OCI-LY3 (cell line): Measurements from ENCODE around the gene ABCB9.

Experiments used
- H2AFZ ChIP-seq: fragments of 200-600, 300-600 bp; shearing (Covaris generic); 2 replicates; pipeline ENCODE4 v1.6.0; 2014; ENCODE audit warnings: antibody characterized with exemption, low read depth, low read length
- H3K27ac ChIP-seq: fragments of 200-600, 300-600 bp; sonication (generic); 2 replicates; pipeline ENCODE4 v1.5.1; 2014; ENCODE audit warnings: mild to moderate bottlenecking, low read length, moderate library complexity, mixed read lengths
- H3K27me3 ChIP-seq: fragments of 200-600, 300-600 bp; sonication (generic); 2 replicates; pipeline ENCODE4 v1.6.1; 2014; ENCODE audit warnings: low read depth, low read length, mixed read lengths
- H3K36me3 ChIP-seq: fragments of 200-600, 300-600 bp; sonication (generic); replicated peaks from 2 replicates; pipeline ENCODE3; 2014; ENCODE audit warnings: low read depth, low read length, mixed read lengths
- H3K4me1 ChIP-seq: fragments of 300-600, 200-600 bp; sonication (generic); 2 replicates; pipeline ENCODE4 v1.6.1; 2014; ENCODE audit warnings: low read length, mixed read lengths
- H3K4me2 ChIP-seq: fragments of 200-600, 300-600 bp; sonication (generic); 2 replicates; pipeline ENCODE4 v1.6.1; 2014; ENCODE audit warnings: low read length, mixed read lengths
- H3K4me3 ChIP-seq: fragments of 300-600, 200-600 bp; sonication (generic); 2 replicates; pipeline ENCODE4 v1.5.1; 2014; ENCODE audit warnings: antibody characterized with exemption, mild to moderate bottlenecking, low read length, moderate library complexity
- H3K79me2 ChIP-seq: fragments of 300-600, 200-600 bp; shearing (Covaris generic); 2 replicates; pipeline ENCODE4 v1.6.1; 2014; ENCODE audit warnings: mild to moderate bottlenecking, low read length, mixed read lengths
- H3K9ac ChIP-seq: fragments of 300-600, 200-600 bp; shearing (Covaris generic); 2 replicates; pipeline ENCODE4 v1.6.0; 2014; ENCODE audit warnings: mild to moderate bottlenecking, low read length, moderate library complexity
- H3K9me3 ChIP-seq: fragments of 200-600, 300-600 bp; shearing (Covaris generic); 2 replicates; pipeline ENCODE4 v1.6.1; 2014; ENCODE audit warnings: low read length, mixed read lengths; ENCODE audit not compliant: insufficient read depth
- H4K20me1 ChIP-seq: fragments of 200-600, 300-600 bp; sonication (generic); 2 replicates; pipeline ENCODE4 v1.6.1; 2016; ENCODE audit warnings: low read length, mixed read lengths; ENCODE audit not compliant: insufficient read depth
- CTCF ChIP-seq: fragments of 200-600, 300-600 bp; sonication (generic); IDR thresholded peaks from 2 replicates; pipeline ENCODE4 v1.5.1; 2014; ENCODE audit warnings: antibody characterized with exemption, low read length, low read depth
- EZH2phosphoT487 ChIP-seq: fragments of 200-600 bp; shearing (Covaris generic); IDR thresholded peaks from 2 replicates; pipeline ENCODE4 v1.6.1; 2018; ENCODE audit warnings: antibody characterized with exemption, mixed run types, low read depth

The ABCB9 gene

GRCh38 chr12:122935318-122935717 lies 30.9 kb downstream of the ABCB9 start:
- H3K36me3 ChIP-seq = no peaks in the 10 kb centered on the region
- TF ChIP-seq EZH2phosphoT487 = no peak
- no peak for TF ChIP-seq CTCF
- H4K20me1 ChIP-seq = no peaks in the 10 kb centered on the region
- H2AFZ ChIP-seq = no peak overlapping the region
- no peak overlapping the region for H3K4me2 ChIP-seq
- peaks cover 10% of the 10 kb centered on the region; the same call in 1 of the 2 replicates for H3K4me1 ChIP-seq
- H3K4me3 ChIP-seq = no peak overlapping the region
- no peak overlapping the region for H3K27ac ChIP-seq
- H3K9ac ChIP-seq = no peak overlapping the region
- no peaks in the 10 kb centered on the region for H3K9me3 ChIP-seq
- peaks cover 13% of the 10 kb centered on the region; the same call in 1 of the 2 replicates for H3K27me3 ChIP-seq
- no peaks in the 10 kb centered on the region for H3K79me2 ChIP-seq

- H3K27ac ChIP-seq = no peak overlapping the region
- H4K20me1 ChIP-seq = no peaks in the 10 kb centered on the region
- H3K9me3 ChIP-seq = no peaks in the 10 kb centered on the region
- H3K4me1 ChIP-seq = peaks cover 10% of the 10 kb centered on the region; the same call in 1 of the 2 replicates
- peaks cover 13% of the 10 kb centered on the region; the same call in 1 of the 2 replicates for H3K27me3 ChIP-seq
- H3K79me2 ChIP-seq = no peaks in the 10 kb centered on the region
- H2AFZ ChIP-seq = no peak overlapping the region
- no peak overlapping the region for H3K4me3 ChIP-seq
- no peak for TF ChIP-seq EZH2phosphoT487
- TF ChIP-seq CTCF = no peak
- H3K9ac ChIP-seq = no peak overlapping the region
- H3K4me2 ChIP-seq = no peak overlapping the region
- no peaks in the 10 kb centered on the region for H3K36me3 ChIP-seq
Measured at GRCh38 chr12:122934722-122935121, 31.5 kb downstream of the ABCB9 start.

- H3K4me3 ChIP-seq = no peak overlapping the region
- H3K27ac ChIP-seq = no peak overlapping the region
- H3K27me3 ChIP-seq = peaks cover 19% of the 10 kb centered on the region
- no peak overlapping the region for H2AFZ ChIP-seq
- no peak overlapping the region for H3K4me2 ChIP-seq
- no peaks in the 10 kb centered on the region for H3K9me3 ChIP-seq
- no peaks in the 10 kb centered on the region for H3K79me2 ChIP-seq
- H4K20me1 ChIP-seq = no peaks in the 10 kb centered on the region
- H3K9ac ChIP-seq = no peak overlapping the region
- no peaks in the 10 kb centered on the region for H3K36me3 ChIP-seq
- TF ChIP-seq EZH2phosphoT487 (no peak), CTCF (no peak)
- peaks cover 10% of the 10 kb centered on the region; the same call in 1 of the 2 replicates for H3K4me1 ChIP-seq
Measured at GRCh38 chr12:122932207-122932606, 34.1 kb downstream of the ABCB9 start.

GRCh38 chr12:122929812-122930211 lies 36.5 kb downstream of the ABCB9 start:
- no peak overlapping the region for H2AFZ ChIP-seq
- peaks cover 14% of the 10 kb centered on the region for H3K4me1 ChIP-seq
- H3K79me2 ChIP-seq = no peaks in the 10 kb centered on the region
- no peak overlapping the region for H3K27ac ChIP-seq
- H4K20me1 ChIP-seq = no peaks in the 10 kb centered on the region
- no peak overlapping the region for H3K4me3 ChIP-seq
- no peaks in the 10 kb centered on the region for H3K36me3 ChIP-seq
- H3K27me3 ChIP-seq = peaks cover 19% of the 10 kb centered on the region
- TF ChIP-seq CTCF = no peak
- TF ChIP-seq EZH2phosphoT487 = no peak
- H3K9me3 ChIP-seq = no peaks in the 10 kb centered on the region
- H3K4me2 ChIP-seq = no peak overlapping the region
- H3K9ac ChIP-seq = no peak overlapping the region
